Fibroblast of lung (primary cell): ENCODE measurements around the gene LPXN. TPM values are rescaled to one million over a fixed set of nuclear protein-coding genes. Genes with fewer than 3 reads are reported as not detected.
A peak's percentile ranks its signal among the peaks of the same experiment; 100 is the strongest.

Experiments used
- DNase-seq, 2 donors: peaks; one replicate each; pipeline versions ENCODE4 v3.0.0 to v3.0.0-alpha.2; 2010; ENCODE audit warnings: low read depth in 2 of 2
- H2AFZ ChIP-seq: 2 replicates; pipeline ENCODE4 v1.5.1; 2012; ENCODE audit warnings: low read length, control low read depth, inconsistent platforms
- H3K27ac ChIP-seq: 2 replicates; pipeline ENCODE4 v1.5.1; 2011; ENCODE audit warnings: low read length, control low read depth; ENCODE audit not compliant: insufficient read depth
- H3K27me3 ChIP-seq: 2 replicates; pipeline ENCODE4 v1.5.1; 2011; ENCODE audit warnings: mild to moderate bottlenecking, low read length; ENCODE audit not compliant: control insufficient read depth, insufficient read depth
- H3K36me3 ChIP-seq: 2 replicates; pipeline ENCODE4 v1.5.1; 2011; ENCODE audit warnings: low read length; ENCODE audit not compliant: control insufficient read depth, insufficient read depth
- H3K4me1 ChIP-seq: 2 replicates; pipeline ENCODE4 v1.5.1; 2011; ENCODE audit warnings: low read length; ENCODE audit not compliant: control insufficient read depth, insufficient read depth; ENCODE audit errors: extremely low read depth
- H3K4me2 ChIP-seq: 2 replicates; pipeline ENCODE4 v1.5.1; 2011; ENCODE audit warnings: low read length, control low read depth; ENCODE audit not compliant: insufficient read depth; ENCODE audit errors: extremely low read depth
- H3K4me3 ChIP-seq, 4 experiments: fragments of 200-600 bp in 1 of 4; sonication (generic) in 1 of 4; replicated peaks in 1 of 4; 2 replicates each; pipeline ENCODE4 v1.5.1; 2011 to 2016; ENCODE audit warnings: low read length in 4 of 4, low read depth in 3 of 4, mild to moderate bottlenecking in 3 of 4, control low read depth in 2 of 4, inconsistent platforms in 1 of 4, mixed read lengths in 1 of 4; ENCODE audit not compliant: insufficient read depth in 1 of 4; ENCODE audit errors: control extremely low read depth in 1 of 4
- H3K79me2 ChIP-seq: 2 replicates; pipeline ENCODE4 v1.5.1; 2012; ENCODE audit warnings: mild to moderate bottlenecking, low read length, inconsistent platforms; ENCODE audit not compliant: control insufficient read depth, insufficient read depth
- H3K9ac ChIP-seq: 2 replicates; pipeline ENCODE4 v1.5.1; 2011; ENCODE audit warnings: mild to moderate bottlenecking, low read length, control low read depth; ENCODE audit not compliant: insufficient read depth
- H3K9me3 ChIP-seq: 2 replicates; pipeline ENCODE4 v1.5.1; 2012; ENCODE audit warnings: low read depth, low read length; ENCODE audit not compliant: control insufficient read depth, insufficient read depth
- H4K20me1 ChIP-seq: 2 replicates; pipeline ENCODE4 v1.5.1; 2011; ENCODE audit warnings: low read length; ENCODE audit not compliant: control insufficient read depth, insufficient read depth; ENCODE audit errors: extremely low read depth
- CTCF ChIP-seq, 2 donors: IDR thresholded peaks in 1 of 2; conservative IDR thresholded peaks in 1 of 2; 1 replicate in 1 of 2; 2 replicates in 1 of 2; pipeline ENCODE4 v1.5.1; 2011 to 2012; ENCODE audit warnings: low read length in 2 of 2, control low read depth in 1 of 2, inconsistent platforms in 1 of 2, low read depth in 1 of 2, mild to moderate bottlenecking in 1 of 2
- EZH2 ChIP-seq: IDR thresholded peaks from 2 replicates; pipeline ENCODE4 v1.5.1; 2012; ENCODE audit warnings: low read length, control low read depth, mild to moderate bottlenecking; ENCODE audit errors: missing control alignments
- polyA plus RNA-seq, 2 donors: library from polyadenylated mRNA; depleted of rRNA in 1 of 2; stranded (reverse) in 1 of 2; unstranded in 1 of 2; fragments of >200 nt; gene quantifications; 2 replicates each; pipeline ENCODE4 v1.2.1, GENCODE V29; 2011 to 2012; ENCODE audit warnings: missing spikeins in 1 of 2
- total RNA-seq: library from RNA; depleted of rRNA; stranded (reverse); fragments of >200 nt; gene quantifications from 2 replicates; pipeline ENCODE4 v1.2.1, GENCODE V29; 2014

Gene LPXN
- total and polyA plus RNA-seq, 2 donors (not counting 1 experiment from before 2014, with no cell fraction given), result 8.6 to 9.2 TPM

- Histone ChIP-seq H3K9ac (no peak overlapping the region), H4K20me1 (no peaks in the 10 kb centered on the region), H3K4me1 (peaks cover 15% of the 10 kb centered on the region), H3K4me2 (no peak overlapping the region), H2AFZ (no peak overlapping the region), H3K4me3 (no peak overlapping the region), H3K79me2 (peaks cover 12% of the 10 kb centered on the region), H3K27ac (no peak overlapping the region), H3K9me3 (no peaks in the 10 kb centered on the region), H3K36me3 (peaks cover 9% of the 10 kb centered on the region), H3K27me3 (no peaks in the 10 kb centered on the region)
- no peak for TF ChIP-seq CTCF (conservative IDR thresholded peaks at IDR 0.05 in 1 of 2, IDR thresholded peaks at IDR 0.05 in 1 of 2; ENCODE audit: low read depth in 1 of 2, low read length in 2 of 2)
- TF ChIP-seq EZH2, result no peak
- no peak for DNase-seq
Measured at GRCh38 chr11:58621586-58622262, 46.1 kb upstream of the LPXN start.

GRCh38 chr11:58617976-58618557 is 42.4 kb upstream of the LPXN start:
- Histone ChIP-seq H3K27me3 (no peaks in the 10 kb centered on the region), H3K4me2 (no peak overlapping the region), H3K36me3 (peaks cover 19% of the 10 kb centered on the region), H4K20me1 (no peaks in the 10 kb centered on the region), H3K79me2 (peaks cover 13% of the 10 kb centered on the region), H3K27ac (no peak overlapping the region), H3K4me1 (peaks cover 6% of the 10 kb centered on the region), H3K4me3 (no peak overlapping the region), H3K9ac (no peak overlapping the region), H3K9me3 (no peaks in the 10 kb centered on the region), H2AFZ (no peak overlapping the region)
- DNase-seq, result no peak
- TF ChIP-seq CTCF (conservative IDR thresholded peaks at IDR 0.05 in 1 of 2, IDR thresholded peaks at IDR 0.05 in 1 of 2; ENCODE audit: low read depth in 1 of 2, low read length in 2 of 2) (peak in 1 of 2 donors; percentile 14), EZH2 (no peak)

GRCh38 chr11:58616594-58616993 is 40.9 kb upstream of the LPXN start:
- peaks cover 6% of the 10 kb centered on the region for H3K4me1 ChIP-seq
- no peak overlapping the region for H2AFZ ChIP-seq
- H3K4me2 ChIP-seq, result no peak overlapping the region
- H3K36me3 ChIP-seq, result peaks cover 27% of the 10 kb centered on the region
- H3K27me3 ChIP-seq, result no peaks in the 10 kb centered on the region
- DNase-seq, result peak; percentile 92 to 94
- TF ChIP-seq EZH2, result no peak
- TF ChIP-seq CTCF (conservative IDR thresholded peaks at IDR 0.05 in 1 of 2, IDR thresholded peaks at IDR 0.05 in 1 of 2; ENCODE audit: low read depth in 1 of 2, low read length in 2 of 2), result no peak
- H3K9ac ChIP-seq, result no peak overlapping the region
- peaks cover 15% of the 10 kb centered on the region for H3K79me2 ChIP-seq
- no peaks in the 10 kb centered on the region for H4K20me1 ChIP-seq
- H3K9me3 ChIP-seq, result no peaks in the 10 kb centered on the region
- no peak overlapping the region for H3K4me3 ChIP-seq
- H3K27ac ChIP-seq, result no peak overlapping the region
